HepG2 (cell line): Measurements from ENCODE around the gene ISOC2. TPM values are rescaled to one million over a fixed set of nuclear protein-coding genes. Genes with fewer than 3 reads are reported as not detected.

ENCODE experiments used
- HNRNPK ChIP-seq: fragments of 200-400 bp; formaldehyde crosslinking; IDR thresholded peaks from 2 replicates; pipeline ENCODE4 v1.6.1; 2018; ENCODE audit warnings: low read length, low read depth, moderate library complexity, mild to moderate bottlenecking; ENCODE audit not compliant: poor library complexity, severe bottlenecking
- MZF1 ChIP-seq: sonication (generic); formaldehyde crosslinking; IDR thresholded peaks from 2 replicates; pipeline ENCODE4 v1.8.1; 2023; ENCODE audit warnings: mild to moderate bottlenecking, missing genetic modification reagents, borderline replicate concordance
- PHF21A ChIP-seq: sonication (generic); formaldehyde crosslinking; IDR thresholded peaks from 2 replicates; pipeline ENCODE4 v1.5.0; 2020; ENCODE audit warnings: mild to moderate bottlenecking, missing genetic modification reagents
- PLRG1 ChIP-seq: fragments of 450-650 bp; conservative IDR thresholded peaks from 2 replicates; pipeline ENCODE4 v1.6.1; 2016
- SALL2 ChIP-seq: sonication (generic); formaldehyde crosslinking; IDR thresholded peaks from 2 replicates; pipeline ENCODE4 v1.8.1; 2023; ENCODE audit warnings: mild to moderate bottlenecking, missing genetic modification reagents, inconsistent platforms
- ZNF264 ChIP-seq: sonication (generic); formaldehyde crosslinking; IDR thresholded peaks from 2 replicates; pipeline ENCODE4 v1.4.0; 2020; ENCODE audit warnings: missing genetic modification reagents
- ZNF274 ChIP-seq: sonication (generic); formaldehyde crosslinking; IDR thresholded peaks from 2 replicates; pipeline ENCODE4 v1.5.1; 2020; ENCODE audit warnings: mild to moderate bottlenecking, missing genetic modification reagents
- ZNF589 ChIP-seq: sonication (generic); formaldehyde crosslinking; conservative IDR thresholded peaks from 2 replicates; pipeline ENCODE4 v1.8.0; 2022; ENCODE audit warnings: mild to moderate bottlenecking, moderate library complexity, missing genetic modification reagents
- ZSCAN29 ChIP-seq: sonication (generic); formaldehyde crosslinking; conservative IDR thresholded peaks from 2 replicates; pipeline ENCODE4 v1.4.0; 2020; ENCODE audit warnings: mild to moderate bottlenecking, missing genetic modification reagents
- polyA plus RNA-seq, 8 experiments: library from polyadenylated mRNA; depleted of rRNA in 3 of 8; stranded (reverse) in 7 of 8; unstranded in 1 of 8; fragments of >200 nt; fragmentation: Illumina TruSeq in 4 of 8; extraction: Trizol in 4 of 8; gene quantifications; 2 replicates each; pipeline versions ENCODE4 v1.2.1 to v1.2.3, GENCODE V29; 2011 to 2016; ENCODE audit warnings: low read depth in 4 of 8, missing spikeins in 1 of 8, mixed read lengths in 1 of 8; ENCODE audit not compliant: insufficient read depth in 1 of 8
- total RNA-seq, 5 experiments: library from RNA; depleted of rRNA; stranded (reverse); fragments of >200 nt; fragmentation: Illumina TruSeq; extraction: Trizol; gene quantifications; 2 replicates each; pipeline ENCODE4 v1.2.3, GENCODE V29; 2016; ENCODE audit warnings: low read depth in 1 of 5
- TF ChIP-seq, protein P1 (sequence below): sonication (generic); formaldehyde crosslinking; IDR thresholded peaks from 2 replicates; pipeline ENCODE4 v1.8.0; 2022; ENCODE audit warnings: missing genetic modification reagents, mild to moderate bottlenecking, borderline replicate concordance
- TF ChIP-seq, protein P2 (sequence below): sonication (generic); formaldehyde crosslinking; IDR thresholded peaks from 2 replicates; pipeline ENCODE4 v1.8.1; 2023; ENCODE audit warnings: missing genetic modification reagents, inconsistent platforms, borderline replicate concordance
- TF ChIP-seq, protein P3 (sequence below): IDR thresholded peaks from 2 replicates; pipeline ENCODE4 v1.6.1; 2012; ENCODE audit warnings: low read length, improper control_type of control experiment
- TF ChIP-seq, protein P4 (sequence below): sonication (generic); formaldehyde crosslinking; IDR thresholded peaks from 2 replicates; pipeline ENCODE4 v1.4.0; 2020; ENCODE audit warnings: missing genetic modification reagents
- TF ChIP-seq, protein P5 (sequence below): sonication (generic); formaldehyde crosslinking; IDR thresholded peaks from 2 replicates; pipeline ENCODE4 v1.5.0; 2020; ENCODE audit warnings: missing genetic modification reagents
- TF ChIP-seq, protein P6 (sequence below): sonication (generic); formaldehyde crosslinking; IDR thresholded peaks from 2 replicates; pipeline ENCODE4 v1.4.0; 2020; ENCODE audit warnings: missing genetic modification reagents
- TF ChIP-seq, protein P7 (sequence below): sonication (generic); formaldehyde crosslinking; IDR thresholded peaks from 2 replicates; pipeline ENCODE4 v1.8.1; 2023; ENCODE audit warnings: mild to moderate bottlenecking, missing genetic modification reagents, borderline replicate concordance
- TF ChIP-seq, protein P8 (sequence below): sonication (generic); formaldehyde crosslinking; IDR thresholded peaks from 2 replicates; pipeline ENCODE4 v1.4.0; 2020; ENCODE audit warnings: missing genetic modification reagents, mild to moderate bottlenecking, borderline replicate concordance

ISOC2 gene
- total and polyA plus RNA-seq, 2 of the 13 experiments (the other 11 are each of a cell fraction or from before 2014, with no cell fraction given) = 76.8 to 105 TPM

DNA sequence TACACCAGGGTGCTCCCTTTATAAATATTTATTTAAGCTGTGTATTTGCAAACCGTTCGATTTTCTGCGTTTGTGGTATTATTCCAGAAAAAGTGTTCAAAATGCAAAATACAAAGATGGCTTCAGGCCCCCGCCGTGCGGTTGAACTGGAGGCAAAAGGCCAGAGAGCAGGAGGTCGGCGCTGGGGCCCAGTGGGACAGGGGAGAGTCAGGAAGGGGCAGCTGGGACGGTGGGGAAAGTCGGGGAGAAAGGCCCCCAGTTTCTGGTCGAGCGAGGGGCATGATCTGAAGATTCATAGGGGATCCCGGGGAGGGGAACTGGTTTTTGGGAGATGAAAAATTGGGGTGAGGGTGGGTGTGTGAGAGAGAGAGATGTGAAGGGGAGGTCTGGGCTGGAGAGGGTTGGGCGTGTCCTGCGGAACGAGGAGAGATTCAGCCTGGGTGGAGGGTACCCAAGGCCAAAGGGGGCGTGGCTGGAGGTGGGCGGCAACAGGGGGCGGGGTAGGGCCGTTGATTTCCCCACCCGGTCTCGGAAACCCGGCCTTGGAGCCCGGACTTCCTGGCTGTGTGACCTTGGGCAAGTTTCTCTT, 678 bp downstream of the ISOC2 start (continued):
- peak; percentile 5 for TF ChIP-seq PHF21A (CRISPR knock-in tag)
- no peak for TF ChIP-seq MZF1 (CRISPR knock-in tag)
- TF ChIP-seq SALL2 (CRISPR knock-in tag) = no peak; the same call in 1 of the 2 replicates
- TF ChIP-seq, protein P1, sequence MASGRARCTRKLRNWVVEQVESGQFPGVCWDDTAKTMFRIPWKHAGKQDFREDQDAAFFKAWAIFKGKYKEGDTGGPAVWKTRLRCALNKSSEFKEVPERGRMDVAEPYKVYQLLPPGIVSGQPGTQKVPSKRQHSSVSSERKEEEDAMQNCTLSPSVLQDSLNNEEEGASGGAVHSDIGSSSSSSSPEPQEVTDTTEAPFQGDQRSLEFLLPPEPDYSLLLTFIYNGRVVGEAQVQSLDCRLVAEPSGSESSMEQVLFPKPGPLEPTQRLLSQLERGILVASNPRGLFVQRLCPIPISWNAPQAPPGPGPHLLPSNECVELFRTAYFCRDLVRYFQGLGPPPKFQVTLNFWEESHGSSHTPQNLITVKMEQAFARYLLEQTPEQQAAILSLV = no peak
- TF ChIP-seq ZNF274 (CRISPR knock-in tag) = no peak
- TF ChIP-seq, protein P2, sequence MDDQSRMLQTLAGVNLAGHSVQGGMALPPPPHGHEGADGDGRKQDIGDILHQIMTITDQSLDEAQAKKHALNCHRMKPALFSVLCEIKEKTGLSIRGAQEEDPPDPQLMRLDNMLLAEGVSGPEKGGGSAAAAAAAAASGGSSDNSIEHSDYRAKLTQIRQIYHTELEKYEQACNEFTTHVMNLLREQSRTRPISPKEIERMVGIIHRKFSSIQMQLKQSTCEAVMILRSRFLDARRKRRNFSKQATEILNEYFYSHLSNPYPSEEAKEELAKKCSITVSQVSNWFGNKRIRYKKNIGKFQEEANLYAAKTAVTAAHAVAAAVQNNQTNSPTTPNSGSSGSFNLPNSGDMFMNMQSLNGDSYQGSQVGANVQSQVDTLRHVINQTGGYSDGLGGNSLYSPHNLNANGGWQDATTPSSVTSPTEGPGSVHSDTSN (CRISPR knock-in tag) = no peak
- TF ChIP-seq ZSCAN29 (CRISPR knock-in tag) = no peak
- no peak for TF ChIP-seq ZNF589 (CRISPR knock-in tag)
- TF ChIP-seq, protein P3, sequence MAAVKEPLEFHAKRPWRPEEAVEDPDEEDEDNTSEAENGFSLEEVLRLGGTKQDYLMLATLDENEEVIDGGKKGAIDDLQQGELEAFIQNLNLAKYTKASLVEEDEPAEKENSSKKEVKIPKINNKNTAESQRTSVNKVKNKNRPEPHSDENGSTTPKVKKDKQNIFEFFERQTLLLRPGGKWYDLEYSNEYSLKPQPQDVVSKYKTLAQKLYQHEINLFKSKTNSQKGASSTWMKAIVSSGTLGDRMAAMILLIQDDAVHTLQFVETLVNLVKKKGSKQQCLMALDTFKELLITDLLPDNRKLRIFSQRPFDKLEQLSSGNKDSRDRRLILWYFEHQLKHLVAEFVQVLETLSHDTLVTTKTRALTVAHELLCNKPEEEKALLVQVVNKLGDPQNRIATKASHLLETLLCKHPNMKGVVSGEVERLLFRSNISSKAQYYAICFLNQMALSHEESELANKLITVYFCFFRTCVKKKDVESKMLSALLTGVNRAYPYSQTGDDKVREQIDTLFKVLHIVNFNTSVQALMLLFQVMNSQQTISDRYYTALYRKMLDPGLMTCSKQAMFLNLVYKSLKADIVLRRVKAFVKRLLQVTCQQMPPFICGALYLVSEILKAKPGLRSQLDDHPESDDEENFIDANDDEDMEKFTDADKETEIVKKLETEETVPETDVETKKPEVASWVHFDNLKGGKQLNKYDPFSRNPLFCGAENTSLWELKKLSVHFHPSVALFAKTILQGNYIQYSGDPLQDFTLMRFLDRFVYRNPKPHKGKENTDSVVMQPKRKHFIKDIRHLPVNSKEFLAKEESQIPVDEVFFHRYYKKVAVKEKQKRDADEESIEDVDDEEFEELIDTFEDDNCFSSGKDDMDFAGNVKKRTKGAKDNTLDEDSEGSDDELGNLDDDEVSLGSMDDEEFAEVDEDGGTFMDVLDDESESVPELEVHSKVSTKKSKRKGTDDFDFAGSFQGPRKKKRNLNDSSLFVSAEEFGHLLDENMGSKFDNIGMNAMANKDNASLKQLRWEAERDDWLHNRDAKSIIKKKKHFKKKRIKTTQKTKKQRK = no peak
- TF ChIP-seq ZNF264 (CRISPR knock-in tag) = no peak
- no peak for TF ChIP-seq PLRG1
- TF ChIP-seq, protein P4, sequence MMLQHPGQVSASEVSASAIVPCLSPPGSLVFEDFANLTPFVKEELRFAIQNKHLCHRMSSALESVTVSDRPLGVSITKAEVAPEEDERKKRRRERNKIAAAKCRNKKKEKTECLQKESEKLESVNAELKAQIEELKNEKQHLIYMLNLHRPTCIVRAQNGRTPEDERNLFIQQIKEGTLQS (CRISPR knock-in tag) = no peak
- TF ChIP-seq, protein P5, sequence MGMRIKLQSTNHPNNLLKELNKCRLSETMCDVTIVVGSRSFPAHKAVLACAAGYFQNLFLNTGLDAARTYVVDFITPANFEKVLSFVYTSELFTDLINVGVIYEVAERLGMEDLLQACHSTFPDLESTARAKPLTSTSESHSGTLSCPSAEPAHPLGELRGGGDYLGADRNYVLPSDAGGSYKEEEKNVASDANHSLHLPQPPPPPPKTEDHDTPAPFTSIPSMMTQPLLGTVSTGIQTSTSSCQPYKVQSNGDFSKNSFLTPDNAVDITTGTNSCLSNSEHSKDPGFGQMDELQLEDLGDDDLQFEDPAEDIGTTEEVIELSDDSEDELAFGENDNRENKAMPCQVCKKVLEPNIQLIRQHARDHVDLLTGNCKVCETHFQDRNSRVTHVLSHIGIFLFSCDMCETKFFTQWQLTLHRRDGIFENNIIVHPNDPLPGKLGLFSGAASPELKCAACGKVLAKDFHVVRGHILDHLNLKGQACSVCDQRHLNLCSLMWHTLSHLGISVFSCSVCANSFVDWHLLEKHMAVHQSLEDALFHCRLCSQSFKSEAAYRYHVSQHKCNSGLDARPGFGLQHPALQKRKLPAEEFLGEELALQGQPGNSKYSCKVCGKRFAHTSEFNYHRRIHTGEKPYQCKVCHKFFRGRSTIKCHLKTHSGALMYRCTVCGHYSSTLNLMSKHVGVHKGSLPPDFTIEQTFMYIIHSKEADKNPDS (CRISPR knock-in tag) = no peak; the same call in 1 of the 2 replicates
- TF ChIP-seq, protein P6, sequence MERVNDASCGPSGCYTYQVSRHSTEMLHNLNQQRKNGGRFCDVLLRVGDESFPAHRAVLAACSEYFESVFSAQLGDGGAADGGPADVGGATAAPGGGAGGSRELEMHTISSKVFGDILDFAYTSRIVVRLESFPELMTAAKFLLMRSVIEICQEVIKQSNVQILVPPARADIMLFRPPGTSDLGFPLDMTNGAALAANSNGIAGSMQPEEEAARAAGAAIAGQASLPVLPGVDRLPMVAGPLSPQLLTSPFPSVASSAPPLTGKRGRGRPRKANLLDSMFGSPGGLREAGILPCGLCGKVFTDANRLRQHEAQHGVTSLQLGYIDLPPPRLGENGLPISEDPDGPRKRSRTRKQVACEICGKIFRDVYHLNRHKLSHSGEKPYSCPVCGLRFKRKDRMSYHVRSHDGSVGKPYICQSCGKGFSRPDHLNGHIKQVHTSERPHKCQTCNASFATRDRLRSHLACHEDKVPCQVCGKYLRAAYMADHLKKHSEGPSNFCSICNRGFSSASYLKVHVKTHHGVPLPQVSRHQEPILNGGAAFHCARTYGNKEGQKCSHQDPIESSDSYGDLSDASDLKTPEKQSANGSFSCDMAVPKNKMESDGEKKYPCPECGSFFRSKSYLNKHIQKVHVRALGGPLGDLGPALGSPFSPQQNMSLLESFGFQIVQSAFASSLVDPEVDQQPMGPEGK (CRISPR knock-in tag) = no peak; the same call in 1 of the 2 replicates
- peak; percentile 19 for TF ChIP-seq HNRNPK
- TF ChIP-seq, protein P7, sequence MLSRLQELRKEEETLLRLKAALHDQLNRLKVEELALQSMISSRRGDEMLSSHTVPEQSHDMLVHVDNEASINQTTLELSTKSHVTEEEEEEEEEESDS (CRISPR knock-in tag) = no peak
- TF ChIP-seq, protein P8, sequence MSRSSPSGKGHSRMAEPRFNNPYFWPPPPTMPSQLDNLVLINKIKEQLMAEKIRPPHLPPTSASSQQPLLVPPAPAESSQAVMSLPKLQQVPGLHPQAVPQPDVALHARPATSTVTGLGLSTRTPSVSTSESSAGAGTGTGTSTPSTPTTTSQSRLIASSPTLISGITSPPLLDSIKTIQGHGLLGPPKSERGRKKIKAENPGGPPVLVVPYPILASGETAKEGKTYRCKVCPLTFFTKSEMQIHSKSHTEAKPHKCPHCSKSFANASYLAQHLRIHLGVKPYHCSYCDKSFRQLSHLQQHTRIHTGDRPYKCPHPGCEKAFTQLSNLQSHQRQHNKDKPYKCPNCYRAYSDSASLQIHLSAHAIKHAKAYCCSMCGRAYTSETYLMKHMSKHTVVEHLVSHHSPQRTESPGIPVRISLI (CRISPR knock-in tag) = no peak
